Activated naive CD4-positive, alpha-beta T cell treated with anti-CD3 and anti-CD28 coated beads, Interleukin-2, amount 50 U/mL, for 16 hours (primary cell): ENCODE data around the gene CCDC24.
A peak's percentile ranks its signal among the peaks of the same experiment; 100 is the strongest.

Source experiments
- DNase-seq: peaks from one replicate; pipeline ENCODE4 v3.0.0-alpha.2; 2020

The CCDC24 gene

GRCh38 chr1:44029260-44029910, 38.0 kb downstream of the CCDC24 start:
- DNase-seq = no peak

GRCh38 chr1:44029911-44030604, 38.7 kb downstream of the CCDC24 start:
- peak; percentile 92 for DNase-seq

- peak; percentile 68 for DNase-seq
Observed at GRCh38 chr1:44030605-44031251, 39.3 kb downstream of the CCDC24 start.

- peak; percentile 77 for DNase-seq
Observed at GRCh38 chr1:44031252-44032169, 40.1 kb downstream of the CCDC24 start, which contains the start of gene SLC6A9. Gene SLC6A9, minus strand, starts transcription at chr1:44031462. Its CDS starts 7,185 bp downstream, at chr1:44024277.

- DNase-seq = no peak
Observed at GRCh38 chr1:44032170-44032790, 40.9 kb downstream of the CCDC24 start.

- no peak for DNase-seq
Observed at GRCh38 chr1:44033041-44033575, 41.7 kb downstream of the CCDC24 start.

- no peak for DNase-seq
Observed at GRCh38 chr1:44033756-44034155, 42.4 kb downstream of the CCDC24 start.

- no peak for DNase-seq
Observed at GRCh38 chr1:44034423-44034822, 43.0 kb downstream of the CCDC24 start.

GRCh38 chr1:44034976-44035716, 43.7 kb downstream of the CCDC24 start:
- no peak for DNase-seq

GRCh38 chr1:44035726-44036408, 44.5 kb downstream of the CCDC24 start:
- no peak for DNase-seq

- peak; percentile 73 for DNase-seq
Observed at GRCh38 chr1:44036409-44037139, 45.2 kb downstream of the CCDC24 start.

- DNase-seq = no peak
Observed at GRCh38 chr1:44037154-44037553, 45.8 kb downstream of the CCDC24 start.

GRCh38 chr1:44038876-44039657, 47.7 kb downstream of the CCDC24 start:
- no peak for DNase-seq

- no peak for DNase-seq
Observed at GRCh38 chr1:44040418-44040817, 49.0 kb downstream of the CCDC24 start.

- DNase-seq = no peak
Observed at GRCh38 chr1:44040846-44041245, 49.4 kb downstream of the CCDC24 start.

GRCh38 chr1:44043176-44044070, 52.0 kb downstream of the CCDC24 start:
- DNase-seq = no peak

GRCh38 chr1:44044071-44044801, 52.8 kb downstream of the CCDC24 start:
- DNase-seq = no peak
